ENCODE measurements around the gene ELOVL4.
A peak's percentile ranks its signal among the peaks of the same experiment; 100 is the strongest.

Gene ELOVL4

DNA sequence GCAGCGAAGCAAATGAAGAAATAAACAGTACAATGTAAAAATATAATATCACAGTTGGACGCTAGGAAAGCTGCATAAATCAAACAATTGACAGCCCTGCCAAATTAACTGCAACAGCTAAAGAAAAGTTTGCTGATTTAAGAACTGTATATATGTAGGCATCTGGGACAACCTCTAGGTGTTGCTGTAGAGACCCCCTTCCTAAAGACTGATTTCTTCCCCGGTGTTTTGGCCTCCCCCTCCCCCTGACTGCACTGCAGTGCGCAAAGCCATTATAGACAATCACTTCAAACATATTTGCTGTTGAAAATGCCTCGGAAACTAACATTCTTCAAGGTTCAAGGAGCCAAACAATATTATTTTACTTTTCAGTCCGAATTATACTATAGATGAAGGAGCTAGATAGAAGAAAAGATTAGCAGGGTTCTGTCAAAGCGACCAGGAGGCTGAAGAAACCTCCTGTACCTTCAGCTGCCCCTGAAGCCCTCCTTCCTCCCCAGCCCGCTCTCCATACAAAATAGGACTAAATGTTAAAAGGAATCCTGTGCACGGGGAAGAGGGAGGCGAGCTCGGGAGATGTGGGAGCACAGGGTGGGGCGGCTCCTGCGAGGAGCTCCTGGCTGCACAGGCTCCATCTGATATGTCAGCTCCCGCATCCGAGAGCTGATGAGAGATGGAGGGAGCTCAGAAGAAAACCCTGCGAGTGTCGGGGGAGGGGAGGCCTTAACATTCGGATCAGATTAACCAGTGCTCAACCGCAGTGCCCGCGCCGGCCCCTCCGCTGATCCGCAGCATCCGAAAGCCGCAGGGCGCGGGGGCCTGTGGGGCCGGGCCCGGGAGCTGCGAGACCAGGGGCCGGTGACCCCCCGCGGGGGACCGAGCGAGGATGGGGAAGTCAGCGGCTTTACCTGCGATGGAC is 822 bp downstream of the ELOVL4 start:
- TF ChIP-seq, protein P1, sequence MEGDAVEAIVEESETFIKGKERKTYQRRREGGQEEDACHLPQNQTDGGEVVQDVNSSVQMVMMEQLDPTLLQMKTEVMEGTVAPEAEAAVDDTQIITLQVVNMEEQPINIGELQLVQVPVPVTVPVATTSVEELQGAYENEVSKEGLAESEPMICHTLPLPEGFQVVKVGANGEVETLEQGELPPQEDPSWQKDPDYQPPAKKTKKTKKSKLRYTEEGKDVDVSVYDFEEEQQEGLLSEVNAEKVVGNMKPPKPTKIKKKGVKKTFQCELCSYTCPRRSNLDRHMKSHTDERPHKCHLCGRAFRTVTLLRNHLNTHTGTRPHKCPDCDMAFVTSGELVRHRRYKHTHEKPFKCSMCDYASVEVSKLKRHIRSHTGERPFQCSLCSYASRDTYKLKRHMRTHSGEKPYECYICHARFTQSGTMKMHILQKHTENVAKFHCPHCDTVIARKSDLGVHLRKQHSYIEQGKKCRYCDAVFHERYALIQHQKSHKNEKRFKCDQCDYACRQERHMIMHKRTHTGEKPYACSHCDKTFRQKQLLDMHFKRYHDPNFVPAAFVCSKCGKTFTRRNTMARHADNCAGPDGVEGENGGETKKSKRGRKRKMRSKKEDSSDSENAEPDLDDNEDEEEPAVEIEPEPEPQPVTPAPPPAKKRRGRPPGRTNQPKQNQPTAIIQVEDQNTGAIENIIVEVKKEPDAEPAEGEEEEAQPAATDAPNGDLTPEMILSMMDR (IDR thresholded peaks at IDR 0.05): peak; percentile 50
- no peak for TF ChIP-seq ZFX (IDR thresholded peaks at IDR 0.05; ENCODE audit: borderline replicate concordance)
- H3K27ac ChIP-seq: peak overlapping the region; percentile 53

DNA sequence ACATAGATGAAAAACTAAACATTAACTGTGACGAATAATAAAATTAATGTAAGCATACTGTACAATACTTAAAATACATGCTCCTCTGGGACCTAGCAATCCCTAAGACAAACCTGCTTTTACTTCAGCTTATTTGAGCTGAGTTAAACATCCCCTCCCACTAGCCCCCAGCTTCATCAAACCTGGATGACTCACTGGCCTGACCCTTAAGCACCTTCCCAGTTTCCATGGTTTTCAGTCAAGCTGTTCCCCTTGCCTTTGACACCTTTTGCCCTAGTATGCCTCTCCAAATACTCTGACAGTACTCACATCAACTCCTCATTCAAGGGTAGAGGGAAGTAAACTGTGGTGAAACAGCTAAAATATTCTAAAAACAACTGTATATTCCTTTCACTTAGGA is 4.2 kb downstream of the ELOVL4 start:
- no peak overlapping the region for H3K27ac ChIP-seq
- no peak for TF ChIP-seq ZFX (IDR thresholded peaks at IDR 0.05; ENCODE audit: borderline replicate concordance)
- TF ChIP-seq, protein P1 (IDR thresholded peaks at IDR 0.05): no peak

DNA sequence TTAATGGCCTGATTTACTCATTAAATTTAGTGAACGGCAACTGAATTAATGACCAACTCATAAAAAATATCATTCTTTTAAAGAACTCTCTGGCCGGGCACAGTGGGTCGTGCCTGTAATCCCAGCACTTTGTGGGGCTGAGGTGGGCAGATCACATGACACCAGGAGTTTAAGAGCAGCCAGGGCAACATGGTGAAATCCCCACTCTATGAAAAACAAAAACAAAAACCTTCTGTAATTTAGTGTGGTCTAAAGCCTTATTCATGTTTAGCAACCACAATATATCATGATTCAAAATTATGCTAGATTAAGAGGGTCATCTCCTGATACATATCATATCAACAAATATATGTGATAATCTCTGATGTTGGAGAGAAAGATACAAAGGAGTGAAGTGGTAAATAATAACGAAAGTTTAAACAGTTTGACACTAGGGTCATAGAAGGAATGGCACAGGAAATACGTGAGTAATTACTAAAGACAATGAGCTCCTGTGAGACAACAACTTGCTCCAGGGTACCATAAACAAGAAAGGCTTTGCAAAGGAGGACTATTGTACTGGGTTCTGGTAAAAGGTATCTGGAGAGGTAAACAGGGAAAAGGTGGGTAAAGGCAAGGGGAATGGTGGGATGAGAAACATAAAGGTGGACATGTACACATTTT is 5.7 kb downstream of the ELOVL4 start:
- no peak overlapping the region for H3K27ac ChIP-seq
- TF ChIP-seq, protein P1 (IDR thresholded peaks at IDR 0.05): no peak
- no peak for TF ChIP-seq ZFX (IDR thresholded peaks at IDR 0.05; ENCODE audit: borderline replicate concordance)

DNA sequence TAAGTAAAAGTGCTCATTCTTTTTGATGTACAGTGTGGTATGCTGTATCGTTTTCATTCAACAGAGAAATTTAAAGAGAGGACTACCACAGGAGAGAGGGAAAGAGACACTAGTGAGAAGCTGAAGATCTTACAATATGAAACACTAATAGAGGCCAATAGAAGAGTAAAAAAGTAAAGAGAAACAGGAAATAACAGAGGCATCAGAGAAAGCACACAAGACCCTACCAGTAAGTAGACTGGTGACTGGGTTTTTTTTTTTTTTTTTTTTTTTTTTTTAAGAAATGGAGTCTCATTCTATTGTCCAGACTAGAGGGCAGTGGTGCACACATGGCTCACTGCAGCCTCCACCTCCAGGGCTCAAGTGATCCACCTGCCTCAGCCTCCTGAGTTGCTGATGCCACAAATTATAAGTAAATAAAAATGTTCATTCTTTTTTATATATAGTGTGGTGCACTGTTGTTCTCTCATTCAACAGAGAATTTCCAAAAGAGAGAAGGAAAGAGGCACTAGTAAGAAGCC is 18.8 kb downstream of the ELOVL4 start:
- H3K27ac ChIP-seq: no peak overlapping the region
- TF ChIP-seq, protein P1 (IDR thresholded peaks at IDR 0.05): peak; percentile 44
- no peak for TF ChIP-seq ZFX (IDR thresholded peaks at IDR 0.05; ENCODE audit: borderline replicate concordance)

DNA sequence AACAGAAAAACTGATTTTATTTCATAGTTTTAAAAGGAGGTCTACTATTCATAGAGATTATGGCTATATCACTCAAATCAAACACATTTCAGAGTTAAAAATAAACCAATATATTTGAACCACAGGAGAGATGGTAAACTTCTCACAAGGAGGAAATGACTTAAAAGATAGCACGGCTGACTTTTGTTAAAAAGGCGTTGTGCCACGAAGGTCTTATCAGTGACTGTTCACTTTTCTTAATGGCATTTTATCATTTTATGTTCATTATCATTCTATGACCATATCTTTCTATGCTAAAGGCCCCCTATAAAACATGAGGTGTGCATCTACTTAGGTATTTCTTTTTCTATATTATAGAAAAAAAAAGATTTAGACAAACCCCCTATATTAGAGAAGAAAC is 19.6 kb downstream of the ELOVL4 start:
- TF ChIP-seq, protein P1 (IDR thresholded peaks at IDR 0.05): no peak
- no peak for TF ChIP-seq ZFX (IDR thresholded peaks at IDR 0.05; ENCODE audit: borderline replicate concordance)
- H3K27ac ChIP-seq: no peak overlapping the region

DNA sequence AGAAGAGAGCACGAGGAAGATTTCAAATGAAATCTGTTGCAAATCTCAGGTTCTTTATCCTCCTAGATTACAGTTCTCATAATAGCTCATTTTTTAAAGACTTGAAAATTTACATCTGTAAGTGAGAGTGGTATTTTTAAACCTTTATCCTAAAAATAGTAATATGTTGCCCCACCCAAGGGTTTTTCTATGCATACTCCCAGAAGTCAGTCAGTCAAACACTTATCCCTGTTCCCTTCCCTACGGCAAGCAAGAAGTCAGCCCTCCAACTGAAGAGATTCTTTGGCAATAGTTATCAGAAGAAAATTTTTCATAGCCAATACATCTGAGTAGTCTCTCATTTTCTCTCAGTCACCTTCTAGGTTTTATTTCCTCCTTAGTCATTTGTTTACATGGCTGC is 24.1 kb downstream of the ELOVL4 start:
- H3K27ac ChIP-seq: no peak overlapping the region
- TF ChIP-seq ZFX (IDR thresholded peaks at IDR 0.05; ENCODE audit: borderline replicate concordance): no peak
- TF ChIP-seq, protein P1 (IDR thresholded peaks at IDR 0.05): no peak
